HepG2 (cell line): ENCODE data around the gene ASAP2.

Experiments
- POLR2A ChIP-seq, 2 experiments: IDR thresholded peaks; 2 replicates each; pipeline ENCODE4 v1.6.1; 2011; ENCODE audit warnings: low read depth in 2 of 2, low read length in 2 of 2, mild to moderate bottlenecking in 1 of 2, moderate library complexity in 1 of 2; ENCODE audit not compliant: insufficient read depth in 1 of 2
- RAD21 ChIP-seq: fragments of 450-650 bp; formaldehyde crosslinking; IDR thresholded peaks from 2 replicates; pipeline ENCODE4 v1.5.0; 2020; ENCODE audit warnings: mild to moderate bottlenecking
- SOX6 ChIP-seq, 2 experiments: fragments of 450-650 bp in 1 of 2; sonication (generic) in 1 of 2; formaldehyde crosslinking in 1 of 2; IDR thresholded peaks; 2 replicates each; pipeline versions ENCODE4 v1.4.0 to v1.6.1; 2017 to 2020; ENCODE audit warnings: antibody characterized with exemption in 1 of 2, mild to moderate bottlenecking in 1 of 2, missing genetic modification reagents in 1 of 2
- SRY ChIP-seq: sonication (generic); formaldehyde crosslinking; IDR thresholded peaks from 2 replicates; pipeline ENCODE4 v1.8.0; 2022; ENCODE audit warnings: mild to moderate bottlenecking, missing genetic modification reagents
- ZNF614 ChIP-seq: IDR thresholded peaks from 2 replicates; pipeline ENCODE4 v1.6.1; 2018; ENCODE audit warnings: missing biosample characterization, missing genetic modification reagents, inconsistent platforms, borderline replicate concordance
- TF ChIP-seq, protein P1 (sequence below): sonication (generic); formaldehyde crosslinking; IDR thresholded peaks from 2 replicates; pipeline ENCODE4 v1.8.1; 2023; ENCODE audit warnings: mild to moderate bottlenecking, missing genetic modification reagents, borderline replicate concordance
- TF ChIP-seq, protein P2 (sequence below): sonication (generic); formaldehyde crosslinking; IDR thresholded peaks from 2 replicates; pipeline ENCODE4 v1.8.1; 2022; ENCODE audit warnings: low read depth, mild to moderate bottlenecking, missing genetic modification reagents
- TF ChIP-seq, protein P3 (sequence below): sonication (generic); formaldehyde crosslinking; IDR thresholded peaks from 2 replicates; pipeline ENCODE4 v1.5.1; 2020; ENCODE audit warnings: missing genetic modification reagents, mild to moderate bottlenecking, borderline replicate concordance
- TF ChIP-seq, protein P4 (sequence below): sonication (generic); formaldehyde crosslinking; IDR thresholded peaks from 2 replicates; pipeline ENCODE4 v1.4.0; 2020; ENCODE audit warnings: missing genetic modification reagents, borderline replicate concordance
- TF ChIP-seq, protein P5 (sequence below): sonication (generic); formaldehyde crosslinking; IDR thresholded peaks from 2 replicates; pipeline ENCODE4 v1.4.0; 2020; ENCODE audit warnings: missing genetic modification reagents, borderline replicate concordance

DNA sequence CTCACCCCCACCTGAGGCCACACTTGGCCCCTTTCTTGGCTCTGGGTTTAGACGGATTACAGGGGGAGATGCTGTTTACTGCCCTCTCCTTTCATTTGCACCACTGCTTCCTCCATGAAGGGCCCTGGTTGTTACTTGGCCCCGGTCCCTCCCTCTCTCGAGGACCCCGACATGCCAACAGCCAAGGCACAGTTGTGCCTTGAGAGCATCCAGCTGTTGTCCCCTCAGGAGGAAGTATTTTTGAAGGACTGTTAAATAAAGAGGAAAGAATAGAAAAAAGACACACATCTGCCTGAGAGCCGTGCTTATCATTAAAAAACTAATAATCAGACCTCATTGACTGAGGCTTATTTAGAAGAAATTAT, 172.8 kb downstream of the ASAP2 start:
- TF ChIP-seq SOX6 (IDR thresholded peaks at IDR 0.05) = no peak
- TF ChIP-seq SOX6 (CRISPR knock-in tag; IDR thresholded peaks at IDR 0.05) = no peak
- TF ChIP-seq, protein P1, sequence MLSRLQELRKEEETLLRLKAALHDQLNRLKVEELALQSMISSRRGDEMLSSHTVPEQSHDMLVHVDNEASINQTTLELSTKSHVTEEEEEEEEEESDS = no peak
- TF ChIP-seq, protein P2, sequence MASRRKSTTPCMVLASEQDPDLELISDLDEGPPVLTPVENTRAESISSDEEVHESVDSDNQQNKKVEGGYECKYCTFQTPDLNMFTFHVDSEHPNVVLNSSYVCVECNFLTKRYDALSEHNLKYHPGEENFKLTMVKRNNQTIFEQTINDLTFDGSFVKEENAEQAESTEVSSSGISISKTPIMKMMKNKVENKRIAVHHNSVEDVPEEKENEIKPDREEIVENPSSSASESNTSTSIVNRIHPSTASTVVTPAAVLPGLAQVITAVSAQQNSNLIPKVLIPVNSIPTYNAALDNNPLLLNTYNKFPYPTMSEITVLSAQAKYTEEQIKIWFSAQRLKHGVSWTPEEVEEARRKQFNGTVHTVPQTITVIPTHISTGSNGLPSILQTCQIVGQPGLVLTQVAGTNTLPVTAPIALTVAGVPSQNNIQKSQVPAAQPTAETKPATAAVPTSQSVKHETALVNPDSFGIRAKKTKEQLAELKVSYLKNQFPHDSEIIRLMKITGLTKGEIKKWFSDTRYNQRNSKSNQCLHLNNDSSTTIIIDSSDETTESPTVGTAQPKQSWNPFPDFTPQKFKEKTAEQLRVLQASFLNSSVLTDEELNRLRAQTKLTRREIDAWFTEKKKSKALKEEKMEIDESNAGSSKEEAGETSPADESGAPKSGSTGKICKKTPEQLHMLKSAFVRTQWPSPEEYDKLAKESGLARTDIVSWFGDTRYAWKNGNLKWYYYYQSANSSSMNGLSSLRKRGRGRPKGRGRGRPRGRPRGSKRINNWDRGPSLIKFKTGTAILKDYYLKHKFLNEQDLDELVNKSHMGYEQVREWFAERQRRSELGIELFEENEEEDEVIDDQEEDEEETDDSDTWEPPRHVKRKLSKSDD (CRISPR knock-in tag) = no peak
- no peak for TF ChIP-seq POLR2A (IDR thresholded peaks at IDR 0.05; ENCODE audit: insufficient read depth in 1 of 2, low read depth in 2 of 2, low read length in 2 of 2)
- TF ChIP-seq, protein P3, sequence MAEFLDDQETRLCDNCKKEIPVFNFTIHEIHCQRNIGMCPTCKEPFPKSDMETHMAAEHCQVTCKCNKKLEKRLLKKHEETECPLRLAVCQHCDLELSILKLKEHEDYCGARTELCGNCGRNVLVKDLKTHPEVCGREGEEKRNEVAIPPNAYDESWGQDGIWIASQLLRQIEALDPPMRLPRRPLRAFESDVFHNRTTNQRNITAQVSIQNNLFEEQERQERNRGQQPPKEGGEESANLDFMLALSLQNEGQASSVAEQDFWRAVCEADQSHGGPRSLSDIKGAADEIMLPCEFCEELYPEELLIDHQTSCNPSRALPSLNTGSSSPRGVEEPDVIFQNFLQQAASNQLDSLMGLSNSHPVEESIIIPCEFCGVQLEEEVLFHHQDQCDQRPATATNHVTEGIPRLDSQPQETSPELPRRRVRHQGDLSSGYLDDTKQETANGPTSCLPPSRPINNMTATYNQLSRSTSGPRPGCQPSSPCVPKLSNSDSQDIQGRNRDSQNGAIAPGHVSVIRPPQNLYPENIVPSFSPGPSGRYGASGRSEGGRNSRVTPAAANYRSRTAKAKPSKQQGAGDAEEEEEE (CRISPR knock-in tag) = no peak
- TF ChIP-seq RAD21 (CRISPR knock-in tag) = no peak
- TF ChIP-seq, protein P4, sequence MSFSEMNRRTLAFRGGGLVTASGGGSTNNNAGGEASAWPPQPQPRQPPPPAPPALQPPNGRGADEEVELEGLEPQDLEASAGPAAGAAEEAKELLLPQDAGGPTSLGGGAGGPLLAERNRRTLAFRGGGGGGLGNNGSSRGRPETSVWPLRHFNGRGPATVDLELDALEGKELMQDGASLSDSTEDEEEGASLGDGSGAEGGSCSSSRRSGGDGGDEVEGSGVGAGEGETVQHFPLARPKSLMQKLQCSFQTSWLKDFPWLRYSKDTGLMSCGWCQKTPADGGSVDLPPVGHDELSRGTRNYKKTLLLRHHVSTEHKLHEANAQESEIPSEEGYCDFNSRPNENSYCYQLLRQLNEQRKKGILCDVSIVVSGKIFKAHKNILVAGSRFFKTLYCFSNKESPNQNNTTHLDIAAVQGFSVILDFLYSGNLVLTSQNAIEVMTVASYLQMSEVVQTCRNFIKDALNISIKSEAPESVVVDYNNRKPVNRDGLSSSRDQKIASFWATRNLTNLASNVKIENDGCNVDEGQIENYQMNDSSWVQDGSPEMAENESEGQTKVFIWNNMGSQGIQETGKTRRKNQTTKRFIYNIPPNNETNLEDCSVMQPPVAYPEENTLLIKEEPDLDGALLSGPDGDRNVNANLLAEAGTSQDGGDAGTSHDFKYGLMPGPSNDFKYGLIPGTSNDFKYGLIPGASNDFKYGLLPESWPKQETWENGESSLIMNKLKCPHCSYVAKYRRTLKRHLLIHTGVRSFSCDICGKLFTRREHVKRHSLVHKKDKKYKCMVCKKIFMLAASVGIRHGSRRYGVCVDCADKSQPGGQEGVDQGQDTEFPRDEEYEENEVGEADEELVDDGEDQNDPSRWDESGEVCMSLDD (CRISPR knock-in tag) = no peak
- TF ChIP-seq SRY (CRISPR knock-in tag) = no peak
- TF ChIP-seq, protein P5, sequence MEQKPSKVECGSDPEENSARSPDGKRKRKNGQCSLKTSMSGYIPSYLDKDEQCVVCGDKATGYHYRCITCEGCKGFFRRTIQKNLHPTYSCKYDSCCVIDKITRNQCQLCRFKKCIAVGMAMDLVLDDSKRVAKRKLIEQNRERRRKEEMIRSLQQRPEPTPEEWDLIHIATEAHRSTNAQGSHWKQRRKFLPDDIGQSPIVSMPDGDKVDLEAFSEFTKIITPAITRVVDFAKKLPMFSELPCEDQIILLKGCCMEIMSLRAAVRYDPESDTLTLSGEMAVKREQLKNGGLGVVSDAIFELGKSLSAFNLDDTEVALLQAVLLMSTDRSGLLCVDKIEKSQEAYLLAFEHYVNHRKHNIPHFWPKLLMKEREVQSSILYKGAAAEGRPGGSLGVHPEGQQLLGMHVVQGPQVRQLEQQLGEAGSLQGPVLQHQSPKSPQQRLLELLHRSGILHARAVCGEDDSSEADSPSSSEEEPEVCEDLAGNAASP (CRISPR knock-in tag) = no peak
- TF ChIP-seq ZNF614 (CRISPR knock-in tag) = no peak
